HG03342 (cell line): Measurements from ENCODE around the gene ANKZF1.
A peak's percentile ranks its signal among the peaks of the same experiment; 100 is the strongest.

ENCODE experiments used
- ATAC-seq: cut with Tn5 transposase; IDR thresholded peaks from one replicate; pipeline ENCODE4 v1.9.1; 2021; ENCODE audit warnings: mild to moderate bottlenecking, moderate library complexity; ENCODE audit not compliant: unreplicated experiment

The ANKZF1 gene

DNA sequence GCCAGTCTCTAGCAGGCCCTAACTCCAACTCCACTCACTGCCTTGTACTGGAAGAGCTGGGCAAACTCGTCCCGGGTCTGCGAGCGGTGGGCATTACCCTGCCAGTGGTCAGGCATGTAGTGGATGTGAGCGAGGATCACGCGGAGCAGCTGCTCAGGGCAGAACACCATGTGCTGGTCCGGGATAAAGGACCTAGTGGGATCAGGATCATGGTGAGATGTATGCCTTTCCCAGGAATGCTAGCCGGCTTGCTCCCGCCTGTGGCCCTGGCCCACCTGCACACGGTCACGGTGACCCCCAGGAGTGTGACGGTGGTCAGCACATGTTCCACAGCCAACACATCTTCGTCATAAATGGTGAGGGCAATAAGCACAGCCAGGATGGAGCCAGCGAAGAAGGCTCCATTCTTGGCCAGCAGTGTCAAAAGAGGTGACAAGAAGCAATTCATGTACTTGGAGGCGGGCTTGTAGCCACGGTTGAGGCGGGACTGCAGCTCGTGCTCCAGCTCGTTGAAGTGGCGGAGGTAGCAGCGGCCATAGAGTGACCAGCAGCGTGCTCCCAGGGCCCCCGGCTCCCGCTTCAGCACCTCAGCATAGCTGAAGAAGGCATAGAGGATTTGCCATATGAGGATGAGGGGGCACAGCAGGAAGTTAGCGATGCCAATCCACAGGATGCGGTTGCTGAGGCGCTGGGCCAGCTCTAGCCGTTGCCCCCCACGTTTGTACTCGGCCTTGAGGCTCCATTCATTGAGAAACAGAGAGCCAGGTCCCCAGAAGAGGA lies 5.6 kb upstream of the ANKZF1 start:
- no peak for ATAC-seq

- ATAC-seq, result no peak
Measured at GRCh38 chr2:219225350-219225749, 4.3 kb upstream of the ANKZF1 start.

DNA sequence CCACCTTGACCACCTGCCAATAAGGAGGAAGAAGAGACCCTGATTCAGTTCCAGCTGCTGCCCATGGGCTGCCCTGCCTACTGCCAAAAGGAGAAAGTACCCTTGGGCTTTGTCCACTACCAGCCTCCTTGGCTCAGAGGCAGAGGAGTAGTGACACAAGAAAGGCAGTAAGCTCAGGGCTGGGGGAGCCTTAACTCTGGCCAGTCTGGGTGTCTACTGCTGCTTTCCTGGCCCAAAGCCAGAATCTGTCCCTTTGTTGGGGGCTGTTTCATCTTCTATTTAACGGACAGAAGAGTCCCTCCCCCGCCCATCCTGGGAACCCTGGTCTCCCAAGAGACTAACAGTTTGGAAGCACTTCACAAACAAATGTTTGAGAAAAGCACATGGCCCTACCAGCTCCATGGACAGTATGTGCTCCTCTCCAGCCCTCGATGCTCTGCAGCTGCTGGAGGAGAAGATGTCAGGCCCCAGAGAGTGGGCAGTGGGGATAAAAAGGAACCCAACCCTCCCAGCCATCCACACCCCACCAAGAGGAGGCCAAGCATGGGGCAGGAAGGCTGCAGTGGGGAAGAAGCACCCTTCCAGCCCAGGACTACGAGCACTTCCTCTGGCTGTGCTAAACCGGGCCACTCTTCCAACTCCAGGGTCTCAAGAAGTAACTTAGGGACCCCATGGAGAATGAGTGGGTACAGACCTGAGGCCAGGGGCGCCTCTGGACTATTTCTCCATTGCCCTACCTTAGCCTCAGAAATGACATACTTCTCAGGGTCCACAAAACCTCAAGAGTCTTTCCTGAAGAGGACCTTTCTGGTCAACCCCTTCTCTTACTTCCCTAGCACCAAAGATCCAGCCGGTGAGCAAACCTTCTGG lies 1.3 kb upstream of the ANKZF1 start:
- ATAC-seq, result no peak

DNA sequence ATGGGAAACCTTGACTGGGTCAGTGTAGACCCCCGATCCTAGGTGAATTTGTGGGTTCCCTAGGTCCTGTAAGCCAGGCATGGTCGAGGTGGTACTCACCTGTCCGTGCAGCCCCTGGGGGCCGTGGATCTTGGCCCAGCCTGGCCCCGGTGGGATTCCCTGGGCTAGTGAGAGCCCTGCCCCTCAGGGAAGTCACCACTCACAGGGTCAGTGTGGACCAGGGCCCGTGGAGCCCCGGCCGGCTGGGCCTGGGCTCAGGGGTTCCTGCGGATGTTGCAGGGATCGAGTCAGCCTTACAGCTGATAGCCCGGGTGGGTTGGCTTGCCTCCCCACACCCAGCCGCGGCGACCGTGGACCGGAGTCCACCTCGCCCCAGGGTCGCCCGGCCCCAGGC lies 698 bp upstream of the ANKZF1 start:
- ATAC-seq, result no peak

GRCh38 chr2:219230059-219230540 lies 494 bp downstream of the ANKZF1 start:
- peak; percentile 20 for ATAC-seq

GRCh38 chr2:219234331-219234730 lies 4.7 kb downstream of the ANKZF1 start:
- no peak for ATAC-seq

- no peak for ATAC-seq
Measured at GRCh38 chr2:219243291-219243761, 13.7 kb downstream of the ANKZF1 start.

- no peak for ATAC-seq
Measured at GRCh38 chr2:219244789-219245147, 15.2 kb downstream of the ANKZF1 start.

DNA sequence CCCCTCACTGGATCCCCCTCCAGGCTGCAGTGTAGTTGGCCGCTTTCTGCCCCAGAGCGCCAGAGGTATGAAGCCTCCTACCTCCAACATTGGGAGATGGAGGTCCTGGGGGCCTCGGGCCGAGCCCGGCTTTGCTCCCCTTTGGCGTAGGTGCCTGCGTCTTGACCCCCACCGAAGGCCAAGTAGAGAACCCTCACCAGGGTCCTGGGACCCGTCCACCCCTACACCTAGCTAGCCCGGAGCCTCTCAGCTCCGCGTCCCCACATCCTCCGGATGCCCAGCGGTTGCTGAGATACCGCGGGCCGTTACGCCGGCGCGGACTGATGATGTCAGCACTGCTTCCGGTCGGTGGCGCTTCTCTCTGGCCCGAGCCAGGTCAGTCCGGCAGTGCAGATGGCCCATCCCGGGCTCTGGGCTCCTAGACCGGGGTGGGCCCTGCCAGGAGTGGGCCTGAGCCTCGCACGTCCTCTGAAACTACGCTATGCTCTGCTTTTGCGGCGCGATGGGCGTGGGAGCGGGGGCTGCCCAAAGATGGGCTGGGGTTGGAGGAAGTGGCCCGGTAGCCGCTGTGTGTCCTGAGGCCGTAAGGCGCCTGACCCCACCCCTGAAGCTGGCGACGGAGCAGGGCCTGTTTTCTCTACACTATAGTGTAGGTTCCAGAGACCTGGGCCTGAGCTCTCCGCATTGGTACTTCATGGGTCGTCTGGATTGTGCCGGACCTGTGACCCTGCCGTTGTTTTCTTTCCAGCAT lies 15.7 kb downstream of the ANKZF1 start, which contains the start of the genes GLB1L and STK16:
Gene GLB1L, minus strand, starts transcription at position 297 of the 751 bp plus-strand sequence. CDS start 1,871 bp downstream, outside the sequence.
Gene STK16, plus strand, starts transcription at position 332 of the 751 bp plus-strand sequence. CDS start 521 bp downstream, outside the sequence.
- peak; percentile 63 for ATAC-seq

DNA sequence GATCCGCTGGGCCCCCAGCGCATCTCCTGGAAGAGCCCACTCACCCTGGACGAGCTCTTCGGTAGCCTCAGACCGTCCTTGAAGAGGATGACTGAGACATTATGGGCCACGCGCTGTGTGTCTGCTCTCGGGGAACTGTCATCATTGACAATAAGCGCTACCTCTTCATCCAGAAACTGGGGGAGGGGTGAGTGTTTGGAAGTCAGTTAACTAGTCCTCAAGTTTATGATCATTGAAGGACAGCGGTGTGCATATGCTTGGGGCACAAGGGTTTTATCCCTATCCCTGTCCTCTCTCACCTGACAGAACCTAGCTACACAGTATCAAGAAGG lies 16.3 kb downstream of the ANKZF1 start:
- ATAC-seq, result no peak

DNA sequence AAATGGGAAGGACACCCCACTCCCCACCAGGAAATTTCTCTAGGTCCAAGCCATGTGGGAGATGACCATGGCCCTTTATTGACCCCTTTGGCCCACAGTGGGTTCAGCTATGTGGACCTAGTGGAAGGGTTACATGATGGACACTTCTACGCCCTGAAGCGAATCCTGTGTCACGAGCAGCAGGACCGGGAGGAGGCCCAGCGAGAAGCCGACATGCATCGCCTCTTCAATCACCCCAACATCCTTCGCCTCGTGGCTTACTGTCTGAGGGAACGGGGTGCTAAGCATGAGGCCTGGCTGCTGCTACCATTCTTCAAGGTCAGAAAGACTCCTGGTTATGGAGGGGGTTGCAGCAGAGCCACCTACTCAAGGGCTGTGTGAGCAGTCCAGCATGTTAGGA lies 17.0 kb downstream of the ANKZF1 start:
- ATAC-seq, result no peak

GRCh38 chr2:219247678-219248642 lies 18.4 kb downstream of the ANKZF1 start:
- ATAC-seq, result no peak

DNA sequence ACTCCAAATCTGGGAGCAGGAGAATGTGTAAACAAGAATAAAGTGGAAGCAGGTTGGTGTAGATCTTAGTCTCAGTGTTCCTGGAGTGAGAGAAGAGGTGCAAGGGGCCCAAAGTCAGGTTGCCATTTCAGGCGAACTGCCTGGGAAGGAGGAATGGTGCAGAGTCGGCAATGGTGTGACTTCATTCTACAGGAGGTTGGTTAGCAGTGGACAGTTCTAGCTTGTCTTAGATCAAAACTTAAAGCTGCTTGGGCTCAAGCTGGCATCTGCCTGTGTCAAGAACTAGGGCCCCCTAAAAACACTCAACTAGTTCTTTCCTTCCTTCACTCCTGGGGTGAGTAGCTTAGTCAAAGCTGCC lies 19.2 kb downstream of the ANKZF1 start:
- ATAC-seq, result no peak

DNA sequence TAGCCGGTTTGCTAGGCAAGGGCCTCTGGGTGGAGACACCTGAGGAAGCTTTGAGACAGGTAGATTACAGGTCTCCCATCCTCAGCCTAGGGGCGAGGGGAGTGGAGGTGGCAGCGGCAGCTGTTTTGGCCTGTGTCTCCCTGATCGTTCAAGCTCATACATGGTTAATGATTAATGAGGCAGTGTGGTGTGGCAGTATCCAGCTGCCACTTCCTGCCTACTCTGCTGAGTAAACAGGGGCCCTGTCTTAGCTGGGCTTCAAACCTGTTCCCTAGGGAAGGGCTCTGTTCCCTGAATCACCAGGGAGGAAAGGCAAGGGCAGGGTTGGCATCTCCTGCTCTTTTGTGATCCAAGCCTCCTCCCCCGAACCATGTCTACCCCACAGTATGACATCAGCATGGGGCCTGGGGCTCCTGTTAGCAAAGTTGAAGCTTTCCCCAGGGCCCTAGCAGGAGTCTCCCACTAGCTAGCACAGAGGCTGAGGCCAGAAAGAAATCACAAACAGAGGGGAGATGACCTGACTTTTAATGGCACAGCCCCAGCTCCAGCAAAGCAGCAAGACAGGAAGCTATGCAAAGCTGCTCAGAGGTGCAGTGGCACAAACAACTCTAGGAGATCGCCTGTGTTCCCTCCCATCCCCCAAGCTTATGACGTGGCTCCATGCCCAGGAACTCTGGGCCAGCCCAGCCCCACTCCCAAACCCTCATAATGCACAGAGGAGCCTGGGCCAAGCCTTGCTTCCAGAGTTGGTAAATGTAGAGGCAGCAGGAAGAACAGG lies 19.8 kb downstream of the ANKZF1 start:
- peak; percentile 52 for ATAC-seq

GRCh38 chr2:219250049-219250781 lies 20.6 kb downstream of the ANKZF1 start:
- ATAC-seq, result no peak

DNA sequence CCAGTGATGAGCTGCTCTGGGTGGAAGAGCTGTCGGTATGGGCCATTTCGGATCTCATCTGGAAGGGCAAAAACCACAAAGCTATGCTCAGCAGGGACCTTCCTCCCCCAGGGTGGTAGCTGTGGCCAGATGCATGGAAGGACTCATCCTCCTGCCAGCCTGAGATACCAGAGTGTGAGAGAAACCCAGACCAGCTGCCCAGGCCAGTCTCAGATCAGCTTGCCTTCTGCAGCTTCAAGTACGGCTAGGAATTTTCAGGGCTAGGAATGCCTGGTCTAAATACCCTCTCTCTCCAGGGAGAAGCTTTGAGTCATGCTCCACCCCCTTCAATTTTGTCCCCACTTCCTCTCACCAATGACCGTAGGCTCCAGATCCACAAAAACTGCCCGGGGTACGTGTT lies 22.1 kb downstream of the ANKZF1 start:
- ATAC-seq, result no peak

DNA sequence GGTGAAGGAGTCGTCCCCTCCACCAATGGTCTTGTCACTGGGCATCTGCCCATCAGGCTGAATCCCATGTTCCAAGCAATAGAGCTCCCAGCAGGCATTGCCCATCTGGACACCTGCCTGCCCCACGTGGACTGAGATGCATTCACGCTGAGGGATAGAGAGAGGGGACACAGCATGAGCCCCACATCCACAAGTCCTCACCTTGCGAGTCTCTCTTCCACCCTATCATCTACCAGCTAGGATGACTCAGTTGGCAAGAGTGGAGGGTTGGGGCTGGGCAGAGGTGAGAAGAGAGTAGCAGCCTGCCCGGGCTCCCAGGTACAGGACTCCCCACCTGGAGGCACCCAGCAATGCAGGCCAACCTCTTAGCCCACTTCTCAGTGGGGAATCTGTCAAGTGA lies 22.5 kb downstream of the ANKZF1 start:
- no peak for ATAC-seq

DNA sequence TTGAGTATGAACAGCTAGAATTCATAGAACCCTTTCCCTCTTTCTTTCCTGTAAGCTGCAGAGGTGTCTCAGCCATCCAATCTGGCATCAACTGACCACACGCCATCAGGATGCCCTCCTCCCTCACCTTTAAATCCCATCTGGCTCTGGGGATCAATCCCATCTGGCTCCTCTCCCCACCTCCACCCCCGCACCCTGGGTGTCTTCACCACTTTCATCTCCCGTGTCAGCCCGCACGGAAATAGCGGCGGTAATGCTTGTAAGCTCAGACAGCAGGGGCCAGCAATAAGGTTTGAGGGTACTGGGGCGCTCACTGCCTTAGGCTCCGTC lies 22.9 kb downstream of the ANKZF1 start:
- ATAC-seq, result no peak
